Activated naive CD4-positive, alpha-beta T cell treated with Interleukin-2 at 50 U/mL for 16 hours (primary cell): ENCODE data around the gene TANGO6.
A peak's percentile ranks its signal among the peaks of the same experiment; 100 is the strongest.

Experiments used
- DNase-seq: peaks from one replicate; pipeline ENCODE4 v3.0.0-alpha.2; 2020

The TANGO6 gene

DNA sequence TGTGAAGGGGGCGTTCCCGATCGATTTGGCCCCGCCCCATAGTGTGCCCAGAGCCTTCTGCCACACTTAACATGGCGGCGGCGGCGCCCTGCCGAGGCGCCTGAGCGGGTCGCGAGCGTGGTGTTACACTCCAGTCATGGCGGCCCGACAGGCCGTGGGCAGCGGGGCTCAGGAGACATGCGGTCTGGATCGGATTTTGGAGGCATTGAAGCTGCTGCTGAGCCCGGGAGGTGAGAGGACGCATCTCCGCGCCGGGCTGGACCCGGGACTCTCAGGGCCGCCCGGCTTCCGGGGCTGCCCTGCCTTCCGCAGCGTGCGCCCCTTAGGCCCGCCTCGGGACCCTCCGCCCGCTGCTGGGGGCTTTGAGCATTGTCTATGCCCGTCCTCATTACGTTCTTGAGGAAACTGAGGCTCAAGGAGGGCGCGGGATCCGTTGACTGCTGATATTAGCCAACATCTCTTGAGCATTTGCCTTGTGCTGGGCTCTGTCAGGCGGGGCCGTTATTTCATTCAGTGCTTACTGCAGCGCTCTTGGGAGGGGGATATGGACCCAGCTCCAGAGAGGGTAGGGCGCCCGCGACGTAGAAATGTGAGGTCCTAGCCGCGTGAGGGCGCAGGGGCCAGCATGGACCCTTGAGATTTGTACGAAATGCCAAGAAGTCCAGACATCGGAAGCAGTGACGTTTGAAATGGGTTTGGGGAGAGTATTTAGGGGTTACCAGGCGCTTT is at the start of gene TANGO6:
TSS of gene TANGO6 (plus strand) at position 50 of the 729 bp plus-strand sequence. CDS start at position 137, 87 bp downstream.
- peak; percentile 97 for DNase-seq

DNA sequence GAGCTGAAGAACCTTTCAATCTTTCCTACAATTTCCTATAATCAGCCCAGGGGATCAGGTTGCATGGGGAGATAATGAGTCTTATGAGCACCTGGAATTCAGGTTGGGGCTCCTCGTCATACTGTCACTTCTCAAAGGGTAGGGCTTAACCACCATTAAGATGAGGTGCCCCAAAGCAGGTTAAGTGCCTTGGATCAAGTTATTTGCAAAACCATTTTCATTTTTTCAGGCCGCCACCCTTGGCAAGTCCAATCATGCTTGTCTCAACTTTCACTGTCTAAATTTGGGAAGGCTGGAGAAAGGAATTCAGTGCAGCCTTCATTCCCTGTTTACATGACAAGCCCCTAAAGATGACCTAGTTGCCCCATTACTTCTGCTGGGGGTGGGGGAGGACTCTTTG is 44.9 kb upstream of the TANGO6 start:
- no peak for DNase-seq

DNA sequence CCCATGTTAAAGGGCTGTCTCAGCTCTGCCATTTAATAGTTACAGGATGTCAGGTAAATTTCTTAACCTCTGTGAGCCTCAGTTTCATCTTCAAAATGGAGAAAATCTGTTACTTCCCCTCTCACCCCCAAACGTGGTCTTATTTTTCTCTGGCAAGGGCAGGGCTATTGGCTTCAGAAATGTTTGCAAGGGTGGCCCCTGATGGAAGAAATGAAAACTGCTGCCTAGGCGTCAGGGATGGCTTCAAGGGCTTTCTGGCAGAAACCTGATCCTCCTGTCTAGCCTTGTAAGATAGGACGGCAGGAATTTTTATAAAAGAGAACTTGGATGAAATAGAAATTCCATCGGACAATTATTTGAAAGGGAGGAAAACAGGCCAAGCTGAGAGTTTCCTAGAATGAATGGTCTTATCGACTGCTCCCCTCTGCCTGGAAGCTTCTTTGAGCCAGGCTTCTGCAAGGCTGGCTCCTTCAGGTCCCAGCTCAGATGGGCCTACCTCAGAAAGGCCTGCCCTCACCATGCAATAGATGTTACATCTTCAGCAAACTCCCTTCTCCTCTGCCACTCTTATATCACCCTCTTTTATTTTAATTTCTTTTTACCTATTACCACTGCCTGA is 43.0 kb upstream of the TANGO6 start:
- DNase-seq, result peak; percentile 45

DNA sequence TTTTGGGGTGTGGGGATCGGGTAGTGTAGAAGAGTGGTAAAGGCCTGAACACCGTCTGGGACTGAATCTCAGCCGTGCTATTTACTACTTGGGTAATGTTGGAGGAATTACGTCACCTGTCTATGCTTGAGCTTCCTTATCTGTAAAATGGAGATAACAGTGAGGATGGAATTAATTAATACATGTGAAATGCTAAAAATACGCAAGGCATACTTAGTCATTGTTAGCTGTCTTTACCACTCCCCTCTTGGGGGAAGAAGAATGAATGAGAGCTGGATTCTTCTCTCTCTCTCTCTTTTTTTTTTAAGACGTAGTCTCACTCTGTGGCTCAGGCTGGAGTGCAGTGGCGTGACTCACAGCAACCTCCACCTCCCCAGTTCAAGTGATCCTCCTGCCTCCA is 41.1 kb upstream of the TANGO6 start:
- DNase-seq, result no peak

DNA sequence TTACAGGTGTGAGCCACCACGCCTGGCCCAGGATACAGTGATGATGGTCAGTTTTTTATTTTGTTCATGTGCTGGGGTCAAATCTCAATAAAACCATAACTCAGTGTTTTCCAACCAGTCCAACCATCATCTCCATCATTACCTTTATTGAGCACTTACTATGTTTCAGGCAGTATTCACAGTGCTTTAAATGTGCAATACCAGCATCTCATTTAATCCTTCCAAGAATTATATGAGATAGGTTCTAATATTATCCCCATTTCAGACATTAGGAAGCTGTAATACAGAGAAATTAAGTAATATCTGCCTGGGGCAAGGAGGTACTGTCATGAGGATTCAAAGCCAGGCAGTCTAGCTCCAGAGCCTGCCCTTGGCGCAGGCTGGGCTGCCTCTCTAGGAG is 36.9 kb upstream of the TANGO6 start:
- no peak for DNase-seq

DNA sequence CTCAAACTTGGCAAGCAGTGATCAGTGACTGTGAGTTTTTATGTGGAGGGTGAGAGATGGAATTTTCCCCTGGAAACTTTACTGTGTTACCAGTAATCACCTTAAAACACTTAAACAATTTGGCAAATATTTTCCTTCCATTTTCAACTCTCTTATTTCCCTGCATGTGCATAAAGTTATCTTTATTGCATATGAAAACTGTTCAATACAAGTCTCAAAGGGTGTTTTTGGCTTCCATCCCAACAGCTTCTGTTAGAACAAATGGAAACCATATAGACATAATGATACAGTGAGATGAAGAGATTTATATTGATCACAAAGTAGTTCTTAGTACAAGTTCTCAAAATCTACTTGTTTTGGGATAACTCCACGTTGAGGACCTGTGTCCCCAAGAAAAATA is 36.4 kb upstream of the TANGO6 start:
- no peak for DNase-seq

DNA sequence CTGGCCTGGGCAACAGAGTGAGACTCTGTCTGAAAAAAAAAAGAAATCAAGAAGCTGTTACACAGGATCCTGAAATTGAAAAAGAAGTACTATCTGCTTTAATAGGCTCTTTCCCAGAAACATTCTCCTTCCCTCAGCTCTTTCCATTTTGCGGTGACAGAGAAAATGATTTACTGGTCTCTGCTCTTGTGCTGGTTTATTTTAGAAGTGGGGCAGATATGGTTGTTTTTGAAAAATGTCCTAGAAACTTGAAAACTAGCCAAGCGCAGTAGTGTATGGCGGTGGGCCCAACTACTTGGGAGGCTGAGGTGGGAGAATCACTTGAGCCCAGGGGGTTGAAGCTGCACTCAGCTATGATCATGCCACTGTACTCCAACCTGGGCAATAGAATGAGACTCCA is 28.8 kb upstream of the TANGO6 start:
- no peak for DNase-seq

DNA sequence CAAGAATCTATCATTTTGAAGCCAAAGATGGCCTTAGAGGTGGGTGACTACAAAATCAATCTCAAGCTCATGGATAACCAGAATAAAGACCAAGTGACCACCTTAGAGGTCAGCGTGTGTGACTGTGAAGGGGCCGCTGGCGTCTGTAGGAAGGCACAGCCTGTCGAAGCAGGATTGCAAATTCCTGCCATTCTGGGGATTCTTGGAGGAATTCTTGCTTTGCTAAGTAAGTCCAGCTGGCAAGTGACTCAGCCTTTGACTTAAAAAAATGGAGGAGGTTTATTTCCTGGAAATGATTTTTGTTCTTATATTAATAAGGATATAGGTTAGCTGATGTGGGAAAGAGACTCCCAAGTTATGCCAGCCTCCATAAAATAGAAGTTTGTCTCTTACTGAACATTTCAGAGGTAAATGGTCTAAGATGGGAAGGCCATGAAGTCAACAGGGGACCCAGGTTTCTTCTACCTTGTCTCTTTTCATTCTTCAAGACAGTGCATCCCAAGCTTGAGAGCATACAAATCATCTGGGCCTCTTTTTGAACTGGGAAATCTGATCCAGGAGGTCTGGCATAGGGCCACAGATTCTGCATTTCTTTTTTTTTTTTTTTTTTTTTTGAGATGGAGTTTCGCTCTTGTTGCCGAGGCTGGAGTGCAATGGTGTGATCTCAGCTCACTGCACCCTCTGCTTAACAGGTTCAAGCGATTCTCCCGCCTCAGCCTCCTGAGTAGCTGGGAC is 19.8 kb upstream of the TANGO6 start:
- DNase-seq, result no peak

DNA sequence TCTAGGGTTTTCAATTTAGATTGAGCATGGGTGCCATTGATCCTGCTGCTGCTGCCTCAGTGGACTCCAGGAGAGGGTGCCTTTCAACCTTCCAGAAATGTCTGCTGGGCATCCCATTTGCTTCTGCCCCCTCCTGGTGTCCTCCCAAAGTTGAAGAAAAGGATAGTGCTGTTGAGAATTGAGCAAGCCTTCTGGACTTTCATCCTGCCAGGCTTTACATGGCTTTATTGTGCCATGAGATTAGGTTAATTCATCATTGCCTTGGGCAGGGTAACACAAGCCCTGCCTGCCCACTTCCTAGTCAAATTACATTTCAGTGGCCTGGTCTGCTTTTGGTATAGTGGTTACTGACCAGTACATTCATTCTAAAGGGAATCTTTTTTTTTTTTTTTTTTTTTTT is 17.9 kb upstream of the TANGO6 start:
- no peak for DNase-seq

DNA sequence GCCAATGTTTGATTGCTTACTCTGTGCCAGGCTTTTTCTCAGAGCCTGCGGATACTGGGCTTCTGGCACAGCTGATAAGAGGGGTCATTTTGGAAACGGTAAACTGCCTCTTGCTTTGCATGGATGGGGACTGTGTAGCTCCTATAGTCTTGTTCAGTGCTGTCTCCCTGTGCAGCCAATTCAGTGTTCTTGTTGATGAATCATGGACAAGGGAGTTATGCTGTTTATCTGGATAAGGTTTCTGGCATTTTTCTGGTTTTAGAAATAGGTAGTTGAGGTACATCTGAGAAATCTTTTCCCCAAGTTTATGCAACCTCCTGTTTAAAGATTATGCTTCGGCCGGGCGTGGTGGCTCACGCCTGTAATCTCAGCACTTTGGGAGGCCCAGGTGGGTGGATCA is 16.7 kb upstream of the TANGO6 start:
- no peak for DNase-seq

DNA sequence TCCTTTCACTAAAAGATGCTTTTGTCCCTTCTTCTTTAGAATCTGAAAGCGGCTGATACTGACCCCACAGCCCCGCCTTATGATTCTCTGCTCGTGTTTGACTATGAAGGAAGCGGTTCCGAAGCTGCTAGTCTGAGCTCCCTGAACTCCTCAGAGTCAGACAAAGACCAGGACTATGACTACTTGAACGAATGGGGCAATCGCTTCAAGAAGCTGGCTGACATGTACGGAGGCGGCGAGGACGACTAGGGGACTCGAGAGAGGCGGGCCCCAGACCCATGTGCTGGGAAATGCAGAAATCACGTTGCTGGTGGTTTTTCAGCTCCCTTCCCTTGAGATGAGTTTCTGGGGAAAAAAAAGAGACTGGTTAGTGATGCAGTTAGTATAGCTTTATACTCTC is 10.1 kb upstream of the TANGO6 start:
- no peak for DNase-seq

DNA sequence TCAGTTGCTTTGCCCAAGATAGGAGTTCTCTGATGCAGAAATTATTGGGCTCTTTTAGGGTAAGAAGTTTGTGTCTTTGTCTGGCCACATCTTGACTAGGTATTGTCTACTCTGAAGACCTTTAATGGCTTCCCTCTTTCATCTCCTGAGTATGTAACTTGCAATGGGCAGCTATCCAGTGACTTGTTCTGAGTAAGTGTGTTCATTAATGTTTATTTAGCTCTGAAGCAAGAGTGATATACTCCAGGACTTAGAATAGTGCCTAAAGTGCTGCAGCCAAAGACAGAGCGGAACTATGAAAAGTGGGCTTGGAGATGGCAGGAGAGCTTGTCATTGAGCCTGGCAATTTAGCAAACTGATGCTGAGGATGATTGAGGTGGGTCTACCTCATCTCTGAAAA is 8.8 kb upstream of the TANGO6 start:
- no peak for DNase-seq

DNA sequence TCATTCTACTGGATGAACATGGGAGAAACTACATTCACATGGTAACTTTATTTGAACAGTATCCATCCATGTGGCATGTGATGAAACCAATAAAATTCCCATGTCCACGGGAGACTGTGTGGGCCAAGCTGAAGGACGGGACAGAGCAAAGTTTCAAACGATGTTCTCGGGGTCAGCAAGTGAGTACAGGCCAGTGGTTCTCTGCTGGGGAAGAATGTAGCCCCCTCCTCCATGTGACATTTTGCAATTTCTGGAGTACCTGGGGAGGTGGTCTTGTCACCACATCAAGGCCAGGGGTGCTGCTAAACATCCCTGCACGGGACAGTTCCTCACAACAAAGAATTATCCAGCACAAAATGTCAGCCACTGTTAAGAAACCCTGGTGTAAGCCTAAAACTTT is 7.4 kb upstream of the TANGO6 start:
- no peak for DNase-seq

DNA sequence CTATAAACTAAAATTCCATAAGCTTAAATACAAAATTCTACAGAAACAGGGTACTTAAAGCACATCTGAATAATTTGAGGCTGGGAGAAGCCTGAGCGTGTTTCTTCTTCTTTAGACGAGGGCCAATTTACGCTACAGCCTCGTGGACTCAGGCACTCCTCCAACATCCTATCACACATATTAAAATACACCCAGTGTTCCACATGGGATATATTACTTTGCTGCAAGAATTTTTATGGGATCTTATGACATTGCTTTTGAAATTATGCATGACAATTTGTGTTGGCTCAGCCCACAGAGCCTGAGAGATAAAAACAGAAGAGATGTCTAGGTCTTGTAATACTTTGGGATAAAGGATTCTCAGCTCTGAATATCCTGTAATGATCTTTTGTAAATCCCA is 3.5 kb upstream of the TANGO6 start:
- no peak for DNase-seq

DNA sequence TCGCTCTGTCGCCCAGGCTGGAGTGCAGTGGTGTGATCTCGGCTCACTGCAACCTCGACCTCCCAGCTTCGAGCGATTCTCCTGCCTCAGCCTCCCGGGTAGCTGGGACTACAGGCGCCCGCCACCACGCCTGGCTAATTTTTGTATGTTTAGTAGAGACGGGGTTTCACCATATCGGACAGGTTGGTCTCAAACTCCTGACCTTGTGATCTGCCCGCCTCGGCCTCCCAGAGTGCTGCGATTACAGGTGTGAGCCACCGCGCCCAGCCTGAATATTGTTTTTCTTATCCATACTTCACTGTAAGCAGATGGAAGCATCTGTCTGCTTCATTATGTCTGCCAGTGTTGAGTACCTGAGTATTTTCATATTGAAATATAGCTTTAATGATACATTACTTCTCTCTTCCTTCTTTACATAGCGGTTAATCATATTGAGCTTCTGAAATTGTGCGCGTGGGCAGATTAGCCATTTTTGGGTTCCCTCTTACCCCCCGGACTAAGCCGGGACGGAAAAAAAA is 308 bp upstream of the TANGO6 start:
- peak; percentile 2 for DNase-seq

DNA sequence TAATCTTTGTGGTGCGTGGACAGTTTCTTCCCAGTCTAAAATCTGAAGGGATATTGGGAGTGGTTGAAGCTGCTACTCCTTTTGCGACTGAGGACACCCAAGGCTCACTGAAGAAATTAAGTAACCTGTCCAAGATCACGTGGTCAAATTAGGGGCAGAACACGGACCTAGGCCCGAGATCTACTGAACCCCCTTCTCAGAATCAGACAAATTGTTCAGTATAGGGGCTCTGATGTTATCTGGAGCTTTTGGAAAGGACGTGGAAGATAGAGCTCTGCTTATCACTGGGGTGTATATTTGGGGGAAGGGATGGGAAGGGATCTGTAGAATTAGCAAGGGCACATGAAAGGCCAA is 857 bp downstream of the TANGO6 start:
- DNase-seq, result no peak

DNA sequence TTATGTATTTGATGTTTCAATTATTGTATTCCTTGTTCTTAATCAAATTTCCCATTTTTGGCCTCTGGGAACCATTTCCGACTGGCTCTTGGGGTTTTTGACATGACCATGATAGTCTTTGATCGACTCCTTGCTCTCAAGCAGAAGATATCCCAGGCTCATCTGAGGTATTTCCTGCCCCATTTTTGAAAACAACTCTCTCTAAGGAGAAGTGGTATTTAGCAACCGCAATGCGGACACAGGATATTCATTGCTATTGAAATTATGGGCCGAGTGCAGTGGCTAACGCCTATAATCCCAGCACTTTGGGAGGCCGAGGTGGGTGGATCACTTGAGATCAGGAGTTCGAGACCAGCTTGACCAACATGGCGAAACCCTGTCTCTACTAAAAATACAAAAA is 5.5 kb downstream of the TANGO6 start:
- DNase-seq, result no peak

DNA sequence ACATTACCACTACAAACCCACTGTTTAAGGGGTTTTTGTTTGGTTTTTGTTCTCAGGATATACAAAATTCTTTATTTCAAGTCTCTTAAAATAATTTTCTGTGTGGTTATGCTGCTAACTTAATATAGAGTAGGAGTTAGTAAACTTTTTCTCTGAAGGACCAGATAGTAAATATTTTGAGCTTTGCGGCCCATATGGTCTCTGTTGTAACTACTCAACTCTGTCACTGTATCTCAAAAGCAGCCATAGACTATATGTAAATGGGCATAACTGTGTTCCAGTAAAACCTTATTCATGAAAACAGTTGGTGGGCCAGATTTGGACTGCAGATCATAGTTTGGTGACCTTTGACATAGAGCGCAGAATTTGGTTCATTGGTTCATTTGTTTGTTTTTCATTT is 7.2 kb downstream of the TANGO6 start:
- no peak for DNase-seq

DNA sequence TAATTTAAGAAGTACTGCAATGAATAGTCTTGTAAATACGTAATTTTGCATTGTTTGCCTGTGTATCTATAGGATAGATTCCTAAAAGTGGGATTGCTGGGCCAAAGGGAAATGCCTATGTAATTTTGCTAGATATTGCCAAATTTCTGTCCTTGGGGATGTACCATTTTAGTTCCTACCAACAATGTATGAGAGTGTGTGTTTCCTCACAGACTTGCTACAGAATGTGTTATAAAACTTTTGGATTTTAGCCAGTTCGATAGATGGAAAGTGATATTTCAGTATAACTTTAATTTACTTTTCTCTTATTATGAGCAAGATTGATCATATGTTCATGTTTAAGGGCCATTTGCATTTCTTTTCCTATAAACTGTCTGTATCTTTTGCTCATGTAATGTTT is 8.3 kb downstream of the TANGO6 start:
- no peak for DNase-seq

DNA sequence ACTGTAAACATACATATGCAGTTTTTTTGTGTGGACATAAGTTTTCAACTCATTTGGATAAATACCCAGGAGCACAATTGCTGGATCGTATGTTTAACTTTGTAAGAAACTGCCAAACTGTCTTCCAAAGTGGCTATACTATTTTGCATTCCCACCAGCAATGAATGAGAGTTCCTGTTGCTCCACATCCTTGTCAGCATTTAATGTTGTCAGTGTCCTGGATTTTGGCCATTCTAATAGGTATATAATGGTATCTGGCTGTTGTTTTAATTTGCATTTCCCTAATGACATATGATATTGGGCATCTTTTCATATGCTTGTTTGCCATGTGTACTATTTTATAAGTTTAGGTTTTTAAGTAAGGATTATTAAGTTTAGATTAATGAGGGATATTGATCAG is 14.1 kb downstream of the TANGO6 start:
- no peak for DNase-seq

DNA sequence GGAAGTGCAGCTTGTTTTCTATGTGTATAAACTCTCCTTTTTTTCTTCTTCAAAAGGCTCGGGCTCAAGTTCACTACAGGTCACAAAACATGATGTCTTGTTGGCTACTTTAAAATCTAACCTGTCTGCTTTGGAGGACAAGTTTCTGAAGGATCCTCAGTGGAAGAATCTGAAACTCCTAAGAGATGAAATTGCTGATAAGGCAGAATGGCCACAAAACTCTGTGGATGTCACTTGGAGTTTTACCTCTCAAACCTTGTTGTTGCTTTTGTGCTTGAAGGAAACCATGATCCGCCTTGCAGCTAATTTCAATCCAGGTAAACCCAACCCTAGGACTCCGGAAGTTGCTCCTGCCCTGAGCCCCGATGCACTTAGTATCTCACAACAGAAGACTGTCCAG is 16.5 kb downstream of the TANGO6 start:
- DNase-seq, result no peak

DNA sequence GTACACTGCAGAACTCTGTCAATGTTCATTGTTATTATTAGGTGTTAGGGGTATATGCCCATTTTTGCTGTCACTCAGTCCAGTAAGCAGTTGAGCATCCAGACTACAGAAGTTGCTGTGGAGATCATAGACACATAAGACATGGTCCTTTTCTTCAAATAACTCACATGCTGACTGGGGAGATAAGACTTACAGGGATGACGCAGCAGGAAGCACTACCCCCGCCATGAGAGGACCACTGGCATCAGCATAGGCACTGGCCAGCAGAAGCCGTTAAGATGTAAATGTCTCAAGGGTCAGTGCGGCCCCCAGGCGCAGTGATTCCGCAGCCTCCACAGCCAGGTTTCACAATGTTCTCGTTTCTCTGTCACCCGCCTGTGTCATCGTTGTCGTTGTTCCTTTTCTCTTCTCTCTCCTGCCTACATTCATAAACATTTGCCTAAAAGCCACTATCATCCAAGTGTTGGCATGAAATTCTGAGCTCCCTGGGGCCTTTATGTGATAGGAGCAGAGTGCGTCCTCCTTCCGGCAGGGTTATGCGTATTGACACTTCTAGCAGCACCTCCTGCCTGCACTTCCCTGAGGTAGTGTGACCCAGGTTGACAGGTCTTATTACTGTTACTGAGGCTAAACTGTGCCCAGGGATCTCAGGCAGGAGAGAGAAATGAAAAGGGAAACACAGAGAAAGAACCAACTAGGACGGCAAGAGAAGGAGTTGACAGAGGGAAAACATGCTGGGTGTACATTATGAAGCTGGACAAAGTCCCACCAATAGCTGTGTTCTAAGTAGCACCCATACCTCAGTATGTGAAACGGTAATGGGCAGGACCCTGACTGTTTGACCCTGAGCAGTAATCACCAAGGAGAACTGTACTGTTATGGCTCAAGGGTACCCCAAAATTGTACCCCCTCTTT is 17.9 kb downstream of the TANGO6 start:
- DNase-seq, result no peak

DNA sequence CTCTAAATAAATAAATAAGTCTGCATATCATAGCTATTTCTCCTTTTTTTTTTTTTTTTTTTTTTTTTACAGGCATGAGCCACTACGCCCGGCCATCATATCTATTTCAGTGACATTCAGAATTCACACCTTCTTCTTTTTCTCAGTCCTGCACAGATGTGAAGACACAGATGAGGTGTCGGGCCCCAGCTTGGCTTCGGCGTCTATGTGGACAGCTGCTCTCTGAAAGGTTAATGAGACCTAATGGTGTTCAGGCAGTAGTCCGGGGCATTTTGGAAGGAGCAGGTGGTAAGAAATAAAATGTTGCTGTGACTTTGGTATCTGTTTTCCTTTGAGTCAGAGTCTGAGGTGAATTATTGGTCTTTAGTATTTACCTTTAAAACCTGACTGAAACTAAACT is 23.6 kb downstream of the TANGO6 start:
- DNase-seq, result no peak
